Measurements from ENCODE around the gene APH1A. TPM values are rescaled to one million over a fixed set of nuclear protein-coding genes. Genes with fewer than 3 reads are reported as not detected.

The APH1A gene
- total RNA-seq, 1 experiment from 2014 or later: 109 TPM

DNA sequence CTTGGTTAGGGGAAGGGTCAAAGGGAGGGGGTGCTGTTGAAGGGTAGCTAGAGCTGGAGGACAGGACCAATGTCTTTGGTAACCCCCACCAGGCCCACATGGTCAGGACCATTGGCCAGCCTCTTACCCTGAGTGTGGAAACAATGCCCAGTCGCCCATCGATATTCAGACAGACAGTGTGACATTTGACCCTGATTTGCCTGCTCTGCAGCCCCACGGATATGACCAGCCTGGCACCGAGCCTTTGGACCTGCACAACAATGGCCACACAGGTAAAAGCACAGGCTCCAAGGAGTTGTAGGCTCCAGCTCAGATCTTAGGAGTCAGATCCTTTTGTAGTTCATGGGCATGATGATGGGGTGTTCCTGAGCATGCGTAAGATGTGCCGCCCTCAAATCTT, 7.4 kb downstream of the APH1A start:
- ChIA-PET CTCF (no interaction called here), RAD21 (ENCODE audit: low non-redundant PET in 1 of 2, low total read pairs in 2 of 2, uncharacterized antibody in 2 of 2, unreplicated experiment in 2 of 2) (no interaction called here), POLR2A (no interaction called here)
- peaks cover 23 to 49% of the 10 kb centered on the region in 2 experiments for H3K4me1 ChIP-seq (ENCODE audit: control insufficient read depth in 1 of 2, insufficient read depth in 2 of 2, low read length in 2 of 2)
- no peaks in the 10 kb centered on the region for H3K9me3 ChIP-seq (ENCODE audit: control insufficient read depth in 1 of 2, insufficient read depth in 1 of 2, low read depth in 1 of 2, low read length in 2 of 2)
- DNase-seq (ENCODE audit: low read depth, low spot score) (no peak), ATAC-seq (no peak)
- no peaks in the 10 kb centered on the region for H3K27me3 ChIP-seq (ENCODE audit: insufficient read depth, low read length)
- no peak overlapping the region for H3K4me2 ChIP-seq (ENCODE audit: low read length)
- no TSS peak for BruUV-seq (replicated peaks)
- no peak overlapping the region for H3K27ac ChIP-seq (ENCODE audit: low read depth, low read length)
- H3K9me2 ChIP-seq (ENCODE audit: insufficient read depth): no peaks in the 10 kb centered on the region
- no peak overlapping the region for H2AFZ ChIP-seq (ENCODE audit: low read depth, low read length, poor library complexity, severe bottlenecking)
- no peak overlapping the region for H3K9ac ChIP-seq (ENCODE audit: low read length)
- no peaks in the 10 kb centered on the region for H3K79me2 ChIP-seq (ENCODE audit: insufficient read depth, low read length)
- H3K36me3 ChIP-seq (ENCODE audit: control insufficient read depth in 1 of 2, insufficient read depth in 2 of 2, low read length in 2 of 2): peaks cover 3 to 9% of the 10 kb centered on the region in 2 experiments; a peak in 2 of 4 replicates
- H4K20me1 ChIP-seq (ENCODE audit: insufficient read depth): no peaks in the 10 kb centered on the region
- TF ChIP-seq FOSL1 (IDR thresholded peaks at IDR 0.05; ENCODE audit: low read depth): no peak
- TF ChIP-seq EGR1 (IDR thresholded peaks at IDR 0.05; ENCODE audit: low read depth): no peak
- TF ChIP-seq, protein P1, sequence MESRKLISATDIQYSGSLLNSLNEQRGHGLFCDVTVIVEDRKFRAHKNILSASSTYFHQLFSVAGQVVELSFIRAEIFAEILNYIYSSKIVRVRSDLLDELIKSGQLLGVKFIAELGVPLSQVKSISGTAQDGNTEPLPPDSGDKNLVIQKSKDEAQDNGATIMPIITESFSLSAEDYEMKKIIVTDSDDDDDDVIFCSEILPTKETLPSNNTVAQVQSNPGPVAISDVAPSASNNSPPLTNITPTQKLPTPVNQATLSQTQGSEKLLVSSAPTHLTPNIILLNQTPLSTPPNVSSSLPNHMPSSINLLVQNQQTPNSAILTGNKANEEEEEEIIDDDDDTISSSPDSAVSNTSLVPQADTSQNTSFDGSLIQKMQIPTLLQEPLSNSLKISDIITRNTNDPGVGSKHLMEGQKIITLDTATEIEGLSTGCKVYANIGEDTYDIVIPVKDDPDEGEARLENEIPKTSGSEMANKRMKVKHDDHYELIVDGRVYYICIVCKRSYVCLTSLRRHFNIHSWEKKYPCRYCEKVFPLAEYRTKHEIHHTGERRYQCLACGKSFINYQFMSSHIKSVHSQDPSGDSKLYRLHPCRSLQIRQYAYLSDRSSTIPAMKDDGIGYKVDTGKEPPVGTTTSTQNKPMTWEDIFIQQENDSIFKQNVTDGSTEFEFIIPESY (IDR thresholded peaks at IDR 0.05; ENCODE audit: extremely low read depth, insufficient replicate concordance, low read length): no peak
- TF ChIP-seq SP1 (IDR thresholded peaks at IDR 0.05; ENCODE audit: low read depth): no peak
- no peak for TF ChIP-seq EZH2 (IDR thresholded peaks at IDR 0.05)
- TF ChIP-seq ZNF274 (IDR thresholded peaks at IDR 0.05; ENCODE audit: low read depth, low read length): no peak
- no peak for TF ChIP-seq ZFX (IDR thresholded peaks at IDR 0.05)
- TF ChIP-seq CBX3 (IDR thresholded peaks at IDR 0.05; ENCODE audit: low read depth): no peak
- TF ChIP-seq MAX (IDR thresholded peaks at IDR 0.05): no peak
- no peak for TF ChIP-seq REST (IDR thresholded peaks at IDR 0.05; ENCODE audit: low read depth)
- TF ChIP-seq, protein P2, sequence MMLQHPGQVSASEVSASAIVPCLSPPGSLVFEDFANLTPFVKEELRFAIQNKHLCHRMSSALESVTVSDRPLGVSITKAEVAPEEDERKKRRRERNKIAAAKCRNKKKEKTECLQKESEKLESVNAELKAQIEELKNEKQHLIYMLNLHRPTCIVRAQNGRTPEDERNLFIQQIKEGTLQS (IDR thresholded peaks at IDR 0.05): no peak
- no peak for TF ChIP-seq POLR2AphosphoS5 (IDR thresholded peaks at IDR 0.05; ENCODE audit: low read depth, low read length)
- no peak for TF ChIP-seq SRF (IDR thresholded peaks at IDR 0.05; ENCODE audit: low read depth)
- TF ChIP-seq RAD21 (IDR thresholded peaks at IDR 0.05; ENCODE audit: low read depth): no peak
- no peak for TF ChIP-seq CEBPB (IDR thresholded peaks at IDR 0.05; ENCODE audit: low read depth)
- intact Hi-C loops (cut with micrococcal nuclease): no loop called here
- H3K4me3 ChIP-seq (replicated peaks in 1 of 2; ENCODE audit: low read depth in 1 of 2, low read length in 2 of 2): no peak overlapping the region
